Measurements from ENCODE around the gene SLC6A7.

- TF ChIP-seq POLR2AphosphoS5 (IDR thresholded peaks at IDR 0.05; ENCODE audit: low read depth, low read length) (no peak), POLR2A (IDR thresholded peaks at IDR 0.05; ENCODE audit: low read depth, low read length) (no peak), TAF1 (IDR thresholded peaks at IDR 0.05; ENCODE audit: borderline replicate concordance, low read depth, low read length) (no peak)
Observed at GRCh38 chr5:150141544-150142184, 48.2 kb upstream of the SLC6A7 start.

Measured in GM12892 (cell line).